ENCODE results near the gene DPP4. TPM values are rescaled to one million over a fixed set of nuclear protein-coding genes. Genes with fewer than 3 reads are reported as not detected.

The DPP4 gene
- total and polyA plus RNA-seq, 4 experiments from 2014 or later = 38.5 to 124 (median 72.5) TPM

DNA sequence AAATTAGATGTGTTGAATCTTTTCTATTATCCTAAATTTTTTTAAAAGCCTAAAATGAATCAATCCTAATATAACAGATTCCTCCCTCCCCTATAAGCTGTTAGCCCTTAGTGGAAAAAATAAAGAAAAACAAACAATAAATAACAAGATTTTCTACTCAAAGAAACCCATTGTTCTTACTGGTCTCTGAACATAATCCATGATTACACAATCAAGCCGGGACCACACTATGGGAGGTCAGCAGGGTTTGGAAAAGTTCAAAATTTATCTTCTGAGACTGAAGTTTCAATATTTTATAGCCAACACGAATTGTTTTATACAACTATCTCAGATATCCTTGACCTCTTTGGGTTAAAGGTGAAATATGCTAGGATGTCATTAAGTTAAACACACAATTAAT is 57.9 kb downstream of the DPP4 start:
- H3K4me1 Mint-ChIP-seq = peaks cover 36 to 57% (median 48%) of the 10 kb centered on the region in 4 donors
- H3K4me1 ChIP-seq (ENCODE audit: insufficient read depth, low read length) = peaks cover 49% of the 10 kb centered on the region
- peak overlapping the region; percentile 49 to 98 (median 96) for H3K27ac Mint-ChIP-seq
- no peaks in the 10 kb centered on the region for H3K9me3 ChIP-seq (ENCODE audit: control insufficient read depth in 1 of 2, low read length in 2 of 2)
- H3K27ac ChIP-seq (ENCODE audit: low read depth, low read length) = no peak overlapping the region
- no peaks in the 10 kb centered on the region for H3K9me3 Mint-ChIP-seq
- ChIA-PET POLR2A (ENCODE audit: partially characterized antibody) (interaction anchor here (3.1 kb wide), 1 partner anchor 58 kb away, joined by 12 read pairs; the partner anchor contains the start of gene DPP4), CTCF (ENCODE audit: partially characterized antibody) (interaction anchor here (2.6 kb wide), 1 partner anchor 56 kb away, joined by 9 read pairs; no protein-coding TSS in a partner anchor)
- no peaks in the 10 kb centered on the region for H3K27me3 Mint-ChIP-seq
- H3K36me3 ChIP-seq (ENCODE audit: insufficient read depth, low read length) = peaks cover 12% of the 10 kb centered on the region
- no peaks in the 10 kb centered on the region for H3K27me3 ChIP-seq (ENCODE audit: insufficient read depth, low read length)
- H3K4me3 Mint-ChIP-seq = peak overlapping the region in 2 of 8 donors; percentile 28 to 56
- intact Hi-C loops (cut with micrococcal nuclease) = loop anchor here (10.0 kb wide), 1 partner anchor 851 kb away; the partner anchor contains the start of gene TANK
- H3K36me3 Mint-ChIP-seq = peaks cover 47 to 63% of the 10 kb centered on the region in 2 donors
- H3K4me3 ChIP-seq (ENCODE audit: low read length in 2 of 2) = no peak overlapping the region
- DNase-seq = no peak

DNA sequence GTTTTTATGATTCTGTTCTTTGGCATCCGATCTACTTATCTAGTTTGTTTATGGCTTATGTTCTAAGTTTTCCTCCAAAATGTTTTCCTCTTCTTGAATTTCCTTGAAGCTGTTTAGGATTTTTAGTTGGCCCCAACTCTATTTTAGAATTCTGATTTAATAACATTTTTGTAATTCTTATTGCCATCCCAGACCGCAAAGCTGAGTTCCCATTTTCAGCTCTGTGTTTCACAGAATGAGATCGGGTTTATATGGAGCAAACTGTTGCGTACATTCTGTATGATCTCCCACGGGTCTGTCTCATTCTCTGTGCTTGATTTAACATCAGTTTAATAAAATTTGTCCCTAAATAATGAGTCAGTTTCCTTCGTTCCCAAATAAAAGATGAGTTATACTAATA is 59.3 kb downstream of the DPP4 start:
- peak overlapping the region; percentile 72 for H3K27ac ChIP-seq (ENCODE audit: low read depth, low read length)
- no peak overlapping the region for H3K4me3 ChIP-seq (ENCODE audit: low read length in 2 of 2)
- peaks cover 36 to 56% of the 10 kb centered on the region in 2 donors for H3K36me3 Mint-ChIP-seq
- no peaks in the 10 kb centered on the region for H3K27me3 ChIP-seq (ENCODE audit: insufficient read depth, low read length)
- H3K36me3 ChIP-seq (ENCODE audit: insufficient read depth, low read length) = peaks cover 10% of the 10 kb centered on the region
- CTCF ChIA-PET (ENCODE audit: partially characterized antibody) = interaction anchor here (0.8 to 5.5 kb wide), 4 partner anchors 9 to 69 kb away, joined by 3 to 30 read pairs (median 6); no protein-coding TSS in a partner anchor
- H3K9me3 ChIP-seq (ENCODE audit: control insufficient read depth in 1 of 2, low read length in 2 of 2) = no peaks in the 10 kb centered on the region
- peak overlapping the region; percentile 92 to 100 (median 97) for H3K27ac Mint-ChIP-seq
- peaks cover 45 to 70% (median 58%) of the 10 kb centered on the region in 4 donors for H3K4me1 Mint-ChIP-seq
- DNase-seq = no peak
- POLR2A ChIA-PET (ENCODE audit: partially characterized antibody) = interaction anchor here (3.1 to 5.0 kb wide), 2 partner anchors 9 to 59 kb away, joined by 12 to 45 read pairs; partner anchors contain the start of gene DPP4
- peaks cover 63% of the 10 kb centered on the region for H3K4me1 ChIP-seq (ENCODE audit: insufficient read depth, low read length)
- H3K9me3 Mint-ChIP-seq = no peaks in the 10 kb centered on the region
- H3K4me3 Mint-ChIP-seq = peak overlapping the region in 4 of 8 donors; percentile 22 to 84 (median 67)
- intact Hi-C loops (cut with micrococcal nuclease) = loop anchor here (5.0 to 10.0 kb wide), 2 partner anchors 777 to 850 kb away; partner anchors contain the start of gene TANK
- H3K27me3 Mint-ChIP-seq = no peaks in the 10 kb centered on the region

DNA sequence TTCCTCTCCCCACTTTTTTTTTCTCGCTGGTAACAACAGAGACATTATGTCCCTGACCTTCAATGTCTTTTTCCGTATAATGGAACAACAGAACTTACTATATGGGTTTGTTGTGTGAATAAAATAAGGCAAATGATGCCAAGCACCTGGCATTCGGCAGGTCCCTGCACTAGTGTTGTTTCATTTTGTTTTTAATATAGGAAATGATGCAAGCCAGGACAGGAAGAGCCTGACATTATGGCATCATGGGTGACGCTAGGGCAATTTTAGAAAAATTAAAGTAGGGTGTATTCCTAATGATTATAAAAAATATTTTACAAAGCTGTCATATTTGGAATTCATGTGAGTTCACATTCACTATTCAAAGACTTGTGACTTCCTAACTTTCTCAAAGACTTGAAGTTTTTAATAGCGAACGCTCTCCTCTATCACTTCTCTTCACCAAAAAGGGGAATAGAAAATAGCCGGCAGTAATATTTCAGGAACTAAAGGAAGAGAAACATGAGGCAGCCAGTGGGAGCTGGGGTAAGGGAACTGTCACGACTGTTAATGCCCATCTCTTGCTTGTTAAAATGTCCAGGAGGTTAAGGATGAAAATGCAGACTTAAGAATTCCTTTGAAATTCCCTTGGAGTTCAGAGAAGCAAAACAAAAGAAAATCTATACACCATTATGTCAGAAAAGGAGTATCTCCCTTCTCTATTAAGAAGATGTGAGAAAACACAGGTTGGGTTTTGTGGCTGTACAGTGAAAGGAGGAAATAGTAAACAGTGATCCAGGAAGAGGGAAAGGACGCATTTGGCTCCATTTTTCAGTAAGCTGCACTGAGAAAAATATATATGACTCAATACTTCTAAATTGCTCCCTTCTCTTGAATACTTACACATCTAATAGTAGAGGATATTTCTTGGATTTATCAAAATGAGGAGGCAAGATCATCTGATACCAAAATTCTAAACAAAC is 60.2 kb downstream of the DPP4 start:
- H3K4me3 ChIP-seq (ENCODE audit: low read length in 2 of 2) = no peak overlapping the region
- H3K27me3 Mint-ChIP-seq = no peaks in the 10 kb centered on the region
- no peaks in the 10 kb centered on the region for H3K9me3 Mint-ChIP-seq
- H3K27ac Mint-ChIP-seq = peak overlapping the region; percentile 92 to 100 (median 97)
- H3K27me3 ChIP-seq (ENCODE audit: insufficient read depth, low read length) = no peaks in the 10 kb centered on the region
- peak; percentile 39 to 61 (median 48) for DNase-seq
- H3K36me3 ChIP-seq (ENCODE audit: insufficient read depth, low read length) = peaks cover 7% of the 10 kb centered on the region
- peaks cover 52 to 79% (median 64%) of the 10 kb centered on the region in 4 donors for H3K4me1 Mint-ChIP-seq
- H3K4me3 Mint-ChIP-seq = peak overlapping the region; percentile 58 to 84 (median 76)
- ChIA-PET POLR2A (ENCODE audit: partially characterized antibody) (interaction anchor here (0.6 to 5.0 kb wide), 7 partner anchors 10 to 60 kb away, joined by 3 to 45 read pairs (median 14); partner anchors contain the start of gene DPP4), CTCF (ENCODE audit: partially characterized antibody) (interaction anchor here (0.8 to 5.5 kb wide), 8 partner anchors 10 to 112 kb away, joined by 3 to 32 read pairs (median 10); partner anchors contain the start of gene DPP4)
- peaks cover 31 to 53% of the 10 kb centered on the region in 2 donors for H3K36me3 Mint-ChIP-seq
- intact Hi-C loops (cut with micrococcal nuclease) = loop anchor here (5.0 to 10.0 kb wide), 2 partner anchors 776 to 849 kb away; partner anchors contain the start of gene TANK
- H3K27ac ChIP-seq (ENCODE audit: low read depth, low read length) = peak overlapping the region; percentile 72
- H3K9me3 ChIP-seq (ENCODE audit: control insufficient read depth in 1 of 2, low read length in 2 of 2) = no peaks in the 10 kb centered on the region
- peaks cover 71% of the 10 kb centered on the region for H3K4me1 ChIP-seq (ENCODE audit: insufficient read depth, low read length)

DNA sequence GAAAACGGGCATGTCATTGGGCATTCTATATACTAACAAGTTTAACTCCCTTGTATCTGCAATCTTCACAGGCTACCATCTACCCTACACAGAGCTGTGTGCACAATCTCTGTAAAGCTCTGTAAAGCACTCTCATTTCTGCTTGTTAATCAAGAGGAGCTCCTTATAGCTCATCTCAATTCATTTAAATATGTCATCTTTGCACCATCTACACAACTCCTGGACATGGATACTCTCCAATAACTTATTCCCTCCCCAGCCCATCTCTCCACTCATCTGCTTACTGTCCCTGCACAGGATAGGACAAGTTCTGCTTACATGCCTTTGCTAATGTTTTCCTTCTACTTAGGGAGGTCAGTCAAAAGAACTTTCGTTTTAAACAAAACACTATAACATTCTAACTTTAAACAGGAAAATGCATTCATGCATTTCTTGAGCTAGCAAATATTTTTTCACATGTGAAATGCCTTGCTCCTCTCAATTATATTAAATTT is 61.4 kb downstream of the DPP4 start:
- Histone ChIP-seq H3K27me3 (ENCODE audit: insufficient read depth, low read length) (no peaks in the 10 kb centered on the region), H3K4me1 (ENCODE audit: insufficient read depth, low read length) (peaks cover 74% of the 10 kb centered on the region), H3K4me3 (ENCODE audit: low read length in 2 of 2) (no peak overlapping the region), H3K36me3 (ENCODE audit: insufficient read depth, low read length) (no peaks in the 10 kb centered on the region), H3K27ac (ENCODE audit: low read depth, low read length) (peak overlapping the region; percentile 72), H3K9me3 (ENCODE audit: control insufficient read depth in 1 of 2, low read length in 2 of 2) (no peaks in the 10 kb centered on the region)
- Mint-ChIP-seq H3K27ac (peak overlapping the region; percentile 92 to 100 (median 97)), H3K36me3 (peaks cover 19 to 43% of the 10 kb centered on the region in 2 donors), H3K27me3 (no peaks in the 10 kb centered on the region), H3K4me1 (peaks cover 51 to 84% (median 62%) of the 10 kb centered on the region in 4 donors), H3K4me3 (peak overlapping the region; percentile 2 to 85 (median 66)), H3K9me3 (no peaks in the 10 kb centered on the region)
- no peak for DNase-seq
- POLR2A ChIA-PET (ENCODE audit: partially characterized antibody) = interaction anchor here (0.9 to 5.0 kb wide), 14 partner anchors 11 to 306 kb away, joined by 3 to 75 read pairs (median 14); partner anchors contain the start of genes DPP4 and IFIH1
- intact Hi-C loops (cut with micrococcal nuclease) = loop anchor here (5.0 to 10.0 kb wide), 2 partner anchors 775 to 848 kb away; partner anchors contain the start of gene TANK
- CTCF ChIA-PET (ENCODE audit: partially characterized antibody) = interaction anchor here (0.9 to 5.5 kb wide), 10 partner anchors 11 to 113 kb away, joined by 3 to 32 read pairs (median 10); partner anchors contain the start of gene DPP4

DNA sequence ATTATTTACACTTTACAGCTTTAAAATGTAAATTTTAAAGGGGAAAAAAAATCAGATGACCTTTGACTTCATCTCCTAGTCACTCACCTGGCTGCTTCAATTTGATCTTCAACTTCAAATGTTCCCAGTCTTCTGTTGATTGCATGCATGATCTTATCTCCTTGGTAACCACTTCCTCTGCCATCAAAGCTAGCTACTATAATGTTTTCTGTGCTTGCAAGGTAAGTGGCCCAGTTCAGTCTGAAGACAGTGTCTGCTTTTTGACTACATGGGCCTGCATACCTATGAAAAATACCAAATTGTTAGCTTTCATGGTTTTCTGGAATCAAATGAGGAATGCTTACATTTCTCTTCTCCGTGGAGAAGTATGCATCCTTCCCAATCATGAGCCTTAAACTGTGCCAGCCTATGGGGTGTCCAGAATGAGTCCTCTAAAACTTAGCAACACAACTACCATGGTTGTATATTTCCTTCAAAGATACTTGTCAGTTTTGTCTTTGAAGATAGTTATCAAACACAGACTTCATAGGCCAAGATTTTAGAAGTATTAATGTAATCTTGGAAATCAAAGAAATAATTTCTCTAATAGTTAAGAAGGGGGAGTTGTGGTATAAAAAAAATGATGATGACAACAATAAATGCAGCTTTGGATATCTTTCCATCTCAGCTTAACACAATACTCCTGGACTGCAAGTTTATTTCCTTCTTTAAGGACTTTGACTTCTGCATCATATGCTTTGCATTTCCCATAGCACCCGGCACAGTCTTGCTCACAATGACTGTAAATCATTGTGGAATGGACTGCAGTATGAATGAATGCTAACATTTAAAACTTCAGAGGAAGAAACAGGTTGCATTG is 62.1 kb downstream of the DPP4 start:
- Histone ChIP-seq H3K36me3 (ENCODE audit: insufficient read depth, low read length) (no peaks in the 10 kb centered on the region), H3K4me3 (ENCODE audit: low read length in 2 of 2) (no peak overlapping the region), H3K9me3 (ENCODE audit: control insufficient read depth in 1 of 2, low read length in 2 of 2) (no peaks in the 10 kb centered on the region), H3K27ac (ENCODE audit: low read depth, low read length) (peak overlapping the region; percentile 72), H3K27me3 (ENCODE audit: insufficient read depth, low read length) (no peaks in the 10 kb centered on the region), H3K4me1 (ENCODE audit: insufficient read depth, low read length) (peaks cover 74% of the 10 kb centered on the region)
- H3K36me3 Mint-ChIP-seq = peaks cover 15 to 36% of the 10 kb centered on the region in 2 donors
- POLR2A ChIA-PET (ENCODE audit: partially characterized antibody) = interaction anchor here (0.7 to 5.0 kb wide), 17 partner anchors 11 to 386 kb away, joined by 3 to 75 read pairs (median 12); partner anchors contain the start of genes DPP4 and IFIH1
- DNase-seq = peak; percentile 81 to 90 (median 84)
- peak overlapping the region; percentile 92 to 100 (median 97) for H3K27ac Mint-ChIP-seq
- CTCF ChIA-PET (ENCODE audit: partially characterized antibody) = interaction anchor here (0.8 to 5.5 kb wide), 16 partner anchors 11 to 113 kb away, joined by 3 to 32 read pairs (median 5); partner anchors contain the start of gene DPP4
- no peaks in the 10 kb centered on the region for H3K27me3 Mint-ChIP-seq
- intact Hi-C loops (cut with micrococcal nuclease) = loop anchor here (1.0 to 10.0 kb wide), 7 partner anchors 17 to 876 kb away; partner anchors contain the start of genes DPP4 and TANK
- H3K4me3 Mint-ChIP-seq = peak overlapping the region in 7 of 8 donors; percentile 2 to 85 (median 67)
- no peaks in the 10 kb centered on the region for H3K9me3 Mint-ChIP-seq
- H3K4me1 Mint-ChIP-seq = peaks cover 53 to 77% (median 65%) of the 10 kb centered on the region in 4 donors

DNA sequence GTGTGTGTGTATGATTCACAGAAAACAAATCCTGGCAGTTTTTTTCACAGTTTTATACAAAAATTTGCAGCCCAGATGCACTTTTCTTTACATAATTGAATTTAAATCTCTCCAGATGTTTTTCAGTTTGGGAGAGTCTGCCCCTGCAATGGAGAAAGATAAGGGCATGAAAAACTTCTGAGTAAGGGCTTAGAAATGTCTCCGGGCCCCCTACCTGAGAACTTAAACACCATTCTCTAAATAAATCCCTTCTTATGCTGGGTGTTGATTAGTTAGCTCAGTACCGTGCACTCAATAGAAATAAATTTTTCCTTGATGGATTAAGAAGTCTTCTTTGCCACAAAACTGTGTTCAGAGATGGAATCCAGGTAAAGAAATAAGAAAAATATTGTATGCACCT is 64.5 kb downstream of the DPP4 start:
- ChIA-PET CTCF (ENCODE audit: partially characterized antibody) (interaction anchor here (1.0 to 1.2 kb wide), 2 partner anchors 44 to 289 kb away, joined by 3 to 4 read pairs; no protein-coding TSS in a partner anchor), POLR2A (ENCODE audit: partially characterized antibody) (interaction anchor here (2.9 to 4.2 kb wide), 3 partner anchors 15 to 64 kb away, joined by 14 to 75 read pairs (median 33); partner anchors contain the start of gene DPP4)
- Histone ChIP-seq H3K4me3 (ENCODE audit: low read length in 2 of 2) (no peak overlapping the region), H3K4me1 (ENCODE audit: insufficient read depth, low read length) (peaks cover 60% of the 10 kb centered on the region), H3K27ac (ENCODE audit: low read depth, low read length) (no peak overlapping the region), H3K36me3 (ENCODE audit: insufficient read depth, low read length) (no peaks in the 10 kb centered on the region), H3K27me3 (ENCODE audit: insufficient read depth, low read length) (no peaks in the 10 kb centered on the region), H3K9me3 (ENCODE audit: control insufficient read depth in 1 of 2, low read length in 2 of 2) (no peaks in the 10 kb centered on the region)
- no peak for DNase-seq
- intact Hi-C loops (cut with micrococcal nuclease) = no loop called here
- Mint-ChIP-seq H3K4me1 (peaks cover 46 to 63% (median 55%) of the 10 kb centered on the region in 4 donors), H3K36me3 (peaks cover 8 to 32% of the 10 kb centered on the region in 2 donors), H3K27ac (peak overlapping the region in 5 of 7 donors; percentile 5 to 92 (median 55)), H3K4me3 (no peak overlapping the region), H3K9me3 (no peaks in the 10 kb centered on the region), H3K27me3 (no peaks in the 10 kb centered on the region)

All from CD4-positive, alpha-beta memory T cell (primary cell).